ENCODE measurements around the gene PLEKHG2.

Gene PLEKHG2

DNA sequence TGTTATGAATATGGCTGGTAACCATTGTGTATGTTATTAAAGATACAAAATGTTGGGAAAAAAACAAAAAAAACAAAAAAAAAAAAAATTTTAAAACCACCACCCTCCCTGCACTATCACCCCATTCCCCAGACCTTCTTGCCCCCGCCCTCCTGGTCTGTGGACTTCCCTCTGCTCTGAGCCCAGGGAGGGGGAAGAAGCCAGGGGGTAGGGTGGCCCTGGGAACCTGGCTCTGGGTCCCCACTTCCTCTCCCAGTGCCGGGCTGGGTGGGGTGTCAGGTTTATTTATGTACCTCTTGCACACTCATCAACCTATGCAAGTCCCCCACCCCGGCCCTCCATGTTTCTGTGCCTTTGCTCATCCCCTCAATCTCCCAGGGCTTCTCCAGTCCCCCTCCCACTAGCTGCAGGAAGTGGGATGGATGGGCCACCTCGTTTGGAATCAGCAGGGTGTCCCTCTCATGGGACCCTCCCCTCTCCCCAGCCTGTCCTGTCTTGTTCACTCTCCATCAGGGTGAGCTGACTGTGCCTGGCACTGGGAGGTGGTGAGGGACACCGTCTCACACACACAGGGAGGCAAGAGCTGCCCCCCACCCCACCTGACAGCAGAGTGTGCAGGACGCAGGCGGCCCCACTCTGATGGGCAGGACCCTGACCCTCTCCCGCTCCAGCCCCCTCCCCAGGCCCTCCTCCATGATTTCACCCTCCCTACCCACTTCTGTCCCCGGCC, 27.5 kb upstream of the PLEKHG2 start:
- no peaks in the 10 kb centered on the region for H3K27me3 ChIP-seq (ENCODE audit: insufficient read depth, low read length, poor library complexity, severe bottlenecking)
- TF ChIP-seq, protein P1, sequence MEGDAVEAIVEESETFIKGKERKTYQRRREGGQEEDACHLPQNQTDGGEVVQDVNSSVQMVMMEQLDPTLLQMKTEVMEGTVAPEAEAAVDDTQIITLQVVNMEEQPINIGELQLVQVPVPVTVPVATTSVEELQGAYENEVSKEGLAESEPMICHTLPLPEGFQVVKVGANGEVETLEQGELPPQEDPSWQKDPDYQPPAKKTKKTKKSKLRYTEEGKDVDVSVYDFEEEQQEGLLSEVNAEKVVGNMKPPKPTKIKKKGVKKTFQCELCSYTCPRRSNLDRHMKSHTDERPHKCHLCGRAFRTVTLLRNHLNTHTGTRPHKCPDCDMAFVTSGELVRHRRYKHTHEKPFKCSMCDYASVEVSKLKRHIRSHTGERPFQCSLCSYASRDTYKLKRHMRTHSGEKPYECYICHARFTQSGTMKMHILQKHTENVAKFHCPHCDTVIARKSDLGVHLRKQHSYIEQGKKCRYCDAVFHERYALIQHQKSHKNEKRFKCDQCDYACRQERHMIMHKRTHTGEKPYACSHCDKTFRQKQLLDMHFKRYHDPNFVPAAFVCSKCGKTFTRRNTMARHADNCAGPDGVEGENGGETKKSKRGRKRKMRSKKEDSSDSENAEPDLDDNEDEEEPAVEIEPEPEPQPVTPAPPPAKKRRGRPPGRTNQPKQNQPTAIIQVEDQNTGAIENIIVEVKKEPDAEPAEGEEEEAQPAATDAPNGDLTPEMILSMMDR (conservative IDR thresholded peaks at IDR 0.05; ENCODE audit: low read length): no peak
- no peak for TF ChIP-seq EZH2phosphoT487 (IDR thresholded peaks at IDR 0.05; ENCODE audit: borderline replicate concordance)
- H3K36me3 ChIP-seq (ENCODE audit: insufficient read depth, low read length): peaks cover 62% of the 10 kb centered on the region; the same call in 1 of the 2 replicates
- H3F3A ChIP-seq (ENCODE audit: low read depth): no peaks in the 10 kb centered on the region
- no peak overlapping the region for H3K9ac ChIP-seq (ENCODE audit: low read depth, low read length, poor library complexity, severe bottlenecking)
- no peak overlapping the region for H2AFZ ChIP-seq (ENCODE audit: low read length)
- H3K9me2 ChIP-seq (replicated peaks; ENCODE audit: low read depth, low read length): no peaks in the 10 kb centered on the region
- H3K9me3 ChIP-seq (ENCODE audit: insufficient read depth, low read depth, low read length): no peaks in the 10 kb centered on the region
- H3K79me2 ChIP-seq (ENCODE audit: insufficient read depth, low read length): peaks cover 12% of the 10 kb centered on the region
- H3K4me2 ChIP-seq (ENCODE audit: low read depth, low read length, poor library complexity, severe bottlenecking): no peak overlapping the region
- H4K20me1 ChIP-seq (ENCODE audit: insufficient read depth, low read length, poor library complexity, severe bottlenecking): peaks cover 9% of the 10 kb centered on the region
- H3K4me1 ChIP-seq (ENCODE audit: insufficient read depth, low read length, poor library complexity, severe bottlenecking): peaks cover 11% of the 10 kb centered on the region
- H3K4me3 ChIP-seq (ENCODE audit: low read length, poor library complexity, severe bottlenecking): no peak overlapping the region

DNA sequence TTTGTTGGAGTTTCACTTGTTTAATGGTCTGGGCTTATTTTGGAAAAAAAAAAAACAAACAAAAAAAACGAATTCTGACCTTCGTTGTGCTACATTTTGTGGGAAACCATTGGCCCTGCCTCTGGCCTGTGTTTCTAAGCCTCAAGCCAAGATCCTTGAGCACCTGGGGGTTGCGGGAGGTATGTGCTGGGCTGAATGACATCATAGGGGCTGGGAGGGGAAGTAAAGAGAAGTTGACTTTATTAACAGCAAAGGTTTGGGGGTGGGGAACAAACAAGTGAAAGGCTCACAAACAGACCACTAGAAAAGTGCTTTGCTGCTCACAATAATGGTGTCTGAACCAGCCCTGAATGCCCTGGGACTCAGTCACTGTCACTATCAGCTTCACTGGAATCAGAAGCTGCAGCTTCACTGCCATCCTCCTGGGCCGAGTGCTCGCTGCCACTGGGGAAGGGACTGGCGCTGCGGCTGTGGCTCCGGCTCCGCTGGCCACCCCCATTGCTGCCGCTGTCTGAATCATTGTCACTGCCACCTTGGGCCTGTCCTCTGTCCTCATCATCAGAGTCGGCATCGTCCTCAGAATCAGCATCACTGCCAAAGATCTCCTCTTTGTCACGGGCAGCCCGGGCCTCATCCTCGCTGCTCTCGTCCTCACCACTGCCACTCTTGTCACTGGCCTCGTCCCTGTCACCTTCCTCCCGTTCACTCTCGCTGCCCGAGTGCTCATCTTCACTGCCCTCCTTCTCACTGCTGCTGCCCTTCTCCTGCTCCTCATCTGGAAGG, 26.6 kb upstream of the PLEKHG2 start:
- no peak for TF ChIP-seq EZH2phosphoT487 (IDR thresholded peaks at IDR 0.05; ENCODE audit: borderline replicate concordance)
- TF ChIP-seq, protein P1 (conservative IDR thresholded peaks at IDR 0.05; ENCODE audit: low read length): no peak

DNA sequence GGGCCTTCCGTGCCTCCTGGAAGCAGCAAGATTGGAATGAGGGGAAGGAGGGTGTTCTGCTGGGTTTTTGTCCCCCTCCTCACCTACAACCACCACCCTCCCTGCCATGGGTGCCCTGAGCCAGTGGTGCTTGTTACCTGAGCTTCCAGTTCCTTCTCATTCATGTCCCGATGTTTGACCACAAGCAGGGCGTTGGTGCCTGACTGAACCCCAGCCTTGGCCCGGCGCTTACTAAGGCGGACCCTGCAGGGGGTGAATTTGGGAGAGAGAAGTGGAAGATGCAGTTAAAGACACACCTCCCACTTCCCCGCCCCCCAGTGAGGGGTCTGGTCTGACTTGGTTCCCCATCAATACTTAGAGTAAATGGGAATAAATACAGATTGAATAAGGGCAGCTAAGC, 25.9 kb upstream of the PLEKHG2 start:
- Histone ChIP-seq H3K9me2 (replicated peaks; ENCODE audit: low read depth, low read length) (no peaks in the 10 kb centered on the region), H2AFZ (ENCODE audit: low read length) (no peak overlapping the region), H3K36me3 (ENCODE audit: insufficient read depth, low read length) (peaks cover 47% of the 10 kb centered on the region; the same call in 1 of the 2 replicates), H3K27me3 (ENCODE audit: insufficient read depth, low read length, poor library complexity, severe bottlenecking) (no peaks in the 10 kb centered on the region), H3K4me1 (ENCODE audit: insufficient read depth, low read length, poor library complexity, severe bottlenecking) (peaks cover 16% of the 10 kb centered on the region), H3K9ac (ENCODE audit: low read depth, low read length, poor library complexity, severe bottlenecking) (no peak overlapping the region), H3K79me2 (ENCODE audit: insufficient read depth, low read length) (peaks cover 20% of the 10 kb centered on the region), H3F3A (ENCODE audit: low read depth) (no peaks in the 10 kb centered on the region), H3K9me3 (ENCODE audit: insufficient read depth, low read depth, low read length) (no peaks in the 10 kb centered on the region), H4K20me1 (ENCODE audit: insufficient read depth, low read length, poor library complexity, severe bottlenecking) (peaks cover 10% of the 10 kb centered on the region), H3K4me2 (ENCODE audit: low read depth, low read length, poor library complexity, severe bottlenecking) (no peak overlapping the region), H3K4me3 (ENCODE audit: low read length, poor library complexity, severe bottlenecking) (no peak overlapping the region)
- TF ChIP-seq, protein P1 (conservative IDR thresholded peaks at IDR 0.05; ENCODE audit: low read length): no peak
- no peak for TF ChIP-seq EZH2phosphoT487 (IDR thresholded peaks at IDR 0.05; ENCODE audit: borderline replicate concordance)

More for the DNA sequence above, 26.6 kb upstream of the PLEKHG2 start:
- no peaks in the 10 kb centered on the region for H3K9me3 ChIP-seq (ENCODE audit: insufficient read depth, low read depth, low read length)
- H4K20me1 ChIP-seq (ENCODE audit: insufficient read depth, low read length, poor library complexity, severe bottlenecking): peaks cover 10% of the 10 kb centered on the region
- no peaks in the 10 kb centered on the region for H3K9me2 ChIP-seq (replicated peaks; ENCODE audit: low read depth, low read length)
- H2AFZ ChIP-seq (ENCODE audit: low read length): no peak overlapping the region
- no peaks in the 10 kb centered on the region for H3K27me3 ChIP-seq (ENCODE audit: insufficient read depth, low read length, poor library complexity, severe bottlenecking)
- H3K4me1 ChIP-seq (ENCODE audit: insufficient read depth, low read length, poor library complexity, severe bottlenecking): peaks cover 16% of the 10 kb centered on the region
- H3F3A ChIP-seq (ENCODE audit: low read depth): no peaks in the 10 kb centered on the region
- peaks cover 54% of the 10 kb centered on the region; the same call in 1 of the 2 replicates for H3K36me3 ChIP-seq (ENCODE audit: insufficient read depth, low read length)
- no peak overlapping the region for H3K4me2 ChIP-seq (ENCODE audit: low read depth, low read length, poor library complexity, severe bottlenecking)
- H3K4me3 ChIP-seq (ENCODE audit: low read length, poor library complexity, severe bottlenecking): no peak overlapping the region
- no peak overlapping the region for H3K9ac ChIP-seq (ENCODE audit: low read depth, low read length, poor library complexity, severe bottlenecking)
- H3K79me2 ChIP-seq (ENCODE audit: insufficient read depth, low read length): peaks cover 18% of the 10 kb centered on the region

Data from Loucy (cell line).